ENCODE results near the gene SPOCK1.
"Not testable (repeated sequence)": the region's sequence is repeated elsewhere in the genome, so short reads cannot be mapped to it uniquely, and the experiment has no call there.

SPOCK1 gene

DNA sequence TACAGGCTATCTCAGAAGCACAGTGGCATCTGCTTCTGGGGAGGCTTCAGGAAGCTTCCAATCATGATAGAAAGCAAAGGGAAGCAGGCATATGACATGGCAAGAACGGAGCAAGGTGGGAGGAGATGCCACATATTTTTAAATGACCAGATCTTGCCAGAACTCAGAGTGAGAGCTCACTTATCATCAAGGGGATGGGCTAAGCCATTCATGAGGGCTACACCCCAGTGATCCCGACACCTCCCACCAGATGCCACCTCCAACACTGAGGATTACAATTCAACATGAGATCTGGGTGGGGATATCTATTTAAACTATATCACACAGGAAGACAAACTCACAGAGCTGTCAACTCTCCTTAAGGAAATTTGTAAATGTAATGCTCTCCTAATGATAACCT is 258.8 kb downstream of the SPOCK1 start:
- no peaks in the 10 kb centered on the region for H3K36me3 ChIP-seq (replicated peaks)
- no peak overlapping the region for H3K27ac ChIP-seq
- H3K4me3 ChIP-seq (ENCODE audit: low read depth, low read length): no peak overlapping the region
- no peaks in the 10 kb centered on the region for H3K27me3 ChIP-seq (replicated peaks)
- in situ Hi-C loops (cut with HindIII; ENCODE audit: low pct_ligation_motif_present, low sequenced_read_pairs): no loop called here
- TF ChIP-seq, protein P1, sequence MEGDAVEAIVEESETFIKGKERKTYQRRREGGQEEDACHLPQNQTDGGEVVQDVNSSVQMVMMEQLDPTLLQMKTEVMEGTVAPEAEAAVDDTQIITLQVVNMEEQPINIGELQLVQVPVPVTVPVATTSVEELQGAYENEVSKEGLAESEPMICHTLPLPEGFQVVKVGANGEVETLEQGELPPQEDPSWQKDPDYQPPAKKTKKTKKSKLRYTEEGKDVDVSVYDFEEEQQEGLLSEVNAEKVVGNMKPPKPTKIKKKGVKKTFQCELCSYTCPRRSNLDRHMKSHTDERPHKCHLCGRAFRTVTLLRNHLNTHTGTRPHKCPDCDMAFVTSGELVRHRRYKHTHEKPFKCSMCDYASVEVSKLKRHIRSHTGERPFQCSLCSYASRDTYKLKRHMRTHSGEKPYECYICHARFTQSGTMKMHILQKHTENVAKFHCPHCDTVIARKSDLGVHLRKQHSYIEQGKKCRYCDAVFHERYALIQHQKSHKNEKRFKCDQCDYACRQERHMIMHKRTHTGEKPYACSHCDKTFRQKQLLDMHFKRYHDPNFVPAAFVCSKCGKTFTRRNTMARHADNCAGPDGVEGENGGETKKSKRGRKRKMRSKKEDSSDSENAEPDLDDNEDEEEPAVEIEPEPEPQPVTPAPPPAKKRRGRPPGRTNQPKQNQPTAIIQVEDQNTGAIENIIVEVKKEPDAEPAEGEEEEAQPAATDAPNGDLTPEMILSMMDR (IDR thresholded peaks at IDR 0.05; ENCODE audit: low read depth, low read length, missing control alignments): no peak
- DNase-seq: no peak

DNA sequence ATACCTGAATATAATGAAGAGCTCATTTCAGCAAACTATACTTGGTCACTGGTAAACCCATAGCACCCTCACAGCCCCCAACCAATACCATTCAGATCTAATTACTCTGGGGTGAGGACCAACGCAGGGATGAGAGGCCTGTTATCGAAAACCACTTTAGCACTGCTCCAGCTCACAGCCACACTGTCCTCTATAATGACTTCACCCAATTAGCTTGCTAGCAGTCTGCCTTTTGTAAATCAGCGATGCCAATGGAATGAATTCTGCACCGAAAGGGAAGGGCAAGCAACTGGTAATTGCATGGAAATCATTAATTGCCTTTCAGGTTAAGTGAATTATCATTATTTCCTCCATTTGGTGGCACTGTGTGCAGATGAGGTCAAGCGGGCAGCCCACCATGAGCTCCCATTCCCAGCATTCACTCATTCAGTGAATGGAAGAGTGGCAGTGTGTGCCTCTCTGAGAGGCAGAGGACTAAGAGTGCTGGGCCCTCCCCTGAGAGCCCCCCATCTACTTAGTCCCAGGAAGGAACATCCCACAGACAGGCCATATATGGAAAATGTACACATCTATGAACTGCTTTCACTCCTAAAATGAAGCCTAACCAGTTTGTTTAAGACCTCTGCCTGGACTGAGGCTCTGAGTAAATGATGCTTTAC is 262.1 kb downstream of the SPOCK1 start:
- Histone ChIP-seq H3K27me3 (replicated peaks) (no peaks in the 10 kb centered on the region), H3K4me3 (ENCODE audit: low read depth, low read length) (no peak overlapping the region), H3K36me3 (replicated peaks) (no peaks in the 10 kb centered on the region), H3K27ac (no peak overlapping the region)
- TF ChIP-seq, protein P1 (IDR thresholded peaks at IDR 0.05; ENCODE audit: low read depth, low read length, missing control alignments): no peak
- in situ Hi-C loops (cut with HindIII; ENCODE audit: low pct_ligation_motif_present, low sequenced_read_pairs): no loop called here
- DNase-seq: no peak

DNA sequence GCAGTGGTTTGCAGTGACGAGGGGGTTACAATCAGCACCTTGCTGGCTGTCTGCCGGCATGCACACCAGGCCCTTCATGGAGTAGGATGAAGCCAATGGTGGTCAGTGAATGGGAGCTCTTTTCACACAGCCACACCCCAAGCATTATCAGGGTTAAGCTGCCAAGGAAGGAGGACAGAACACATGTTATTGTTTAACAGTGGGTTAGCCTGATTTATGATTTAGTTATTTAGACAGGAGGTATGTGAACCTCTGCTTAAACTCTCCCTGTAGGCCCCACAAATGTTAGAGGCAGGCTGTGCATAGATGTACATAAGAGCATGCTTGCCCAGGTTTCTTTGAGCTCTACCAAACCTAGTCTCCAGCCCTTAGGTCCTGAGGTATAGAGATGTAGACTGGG is 262.9 kb downstream of the SPOCK1 start:
- Histone ChIP-seq H3K4me3 (ENCODE audit: low read depth, low read length) (no peak overlapping the region), H3K27me3 (replicated peaks) (no peaks in the 10 kb centered on the region), H3K27ac (no peak overlapping the region), H3K36me3 (replicated peaks) (no peaks in the 10 kb centered on the region)
- no peak for DNase-seq
- in situ Hi-C loops (cut with HindIII; ENCODE audit: low pct_ligation_motif_present, low sequenced_read_pairs): no loop called here
- TF ChIP-seq, protein P1 (IDR thresholded peaks at IDR 0.05; ENCODE audit: low read depth, low read length, missing control alignments): no peak

DNA sequence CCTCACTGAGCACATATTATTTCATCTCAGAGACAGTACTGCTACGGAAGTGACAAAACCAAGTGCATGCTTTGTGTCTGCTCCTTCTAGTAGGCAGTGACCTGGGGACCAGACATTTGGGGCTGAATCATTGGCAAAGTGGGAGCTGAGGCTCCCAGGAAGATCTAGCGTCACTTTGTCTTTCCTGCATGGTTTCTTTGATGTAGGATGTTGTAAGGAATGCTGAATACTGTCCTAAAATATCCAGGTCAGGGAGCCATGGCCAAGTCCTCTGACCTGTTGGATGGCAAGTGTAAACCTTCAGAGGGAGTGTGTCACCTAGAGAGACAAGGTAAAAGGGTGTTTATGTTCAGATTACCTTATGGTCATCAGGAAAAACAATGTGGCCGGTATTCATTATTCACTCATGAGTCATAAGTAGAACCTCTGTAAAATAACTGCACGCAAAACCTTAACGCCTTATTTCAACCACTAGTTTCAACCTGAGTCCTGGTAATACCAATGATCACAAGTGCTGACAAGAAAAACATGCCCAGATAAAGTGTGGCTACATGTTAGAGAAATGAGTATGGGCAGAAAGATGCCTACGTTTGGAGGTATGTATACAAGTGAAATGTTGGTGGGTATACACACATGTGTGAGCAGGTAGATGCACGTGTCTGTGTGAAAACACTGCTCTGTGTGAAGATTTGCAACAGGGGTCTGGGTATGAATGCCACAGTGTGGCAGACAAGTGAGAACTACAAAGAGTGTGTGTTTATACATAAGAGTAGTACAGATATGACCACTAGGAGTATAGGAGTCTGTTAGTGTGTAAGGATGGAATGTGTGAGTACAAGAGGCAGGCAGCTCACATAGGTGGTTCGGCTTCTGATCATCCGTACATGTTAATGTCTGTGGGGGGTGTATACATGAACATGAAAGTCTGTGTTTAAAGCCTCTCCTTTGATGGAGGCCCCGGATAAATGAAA is 263.9 kb downstream of the SPOCK1 start:
- TF ChIP-seq, protein P1 (IDR thresholded peaks at IDR 0.05; ENCODE audit: low read depth, low read length, missing control alignments): no peak
- Histone ChIP-seq H3K4me3 (ENCODE audit: low read depth, low read length) (no peak overlapping the region), H3K36me3 (replicated peaks) (no peaks in the 10 kb centered on the region), H3K27ac (no peak overlapping the region), H3K27me3 (replicated peaks) (no peaks in the 10 kb centered on the region)
- in situ Hi-C loops (cut with HindIII; ENCODE audit: low pct_ligation_motif_present, low sequenced_read_pairs): no loop called here
- no peak for DNase-seq

DNA sequence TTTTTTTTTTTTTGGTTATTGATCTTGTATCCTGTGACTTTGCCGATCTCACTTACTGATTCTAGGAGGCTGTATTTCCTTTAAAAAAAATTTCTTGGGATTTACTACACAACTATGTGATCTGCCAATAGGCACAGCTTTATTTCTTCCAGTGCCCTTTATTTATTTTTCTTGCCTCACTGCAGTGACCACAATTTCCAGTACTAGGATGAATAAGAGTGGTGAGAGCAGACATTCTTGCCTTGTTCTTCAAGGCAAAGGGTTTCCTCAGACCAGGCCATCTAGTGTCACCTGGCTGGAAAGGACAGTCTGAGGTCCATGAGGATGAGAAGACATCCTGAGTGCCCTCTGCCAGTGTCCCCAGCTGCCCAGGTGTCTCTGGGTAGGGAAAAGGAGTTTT is 265.4 kb downstream of the SPOCK1 start:
- Histone ChIP-seq H3K36me3 (replicated peaks) (no peaks in the 10 kb centered on the region), H3K4me3 (ENCODE audit: low read depth, low read length) (no peak overlapping the region), H3K27ac (no peak overlapping the region), H3K27me3 (replicated peaks) (no peaks in the 10 kb centered on the region)
- DNase-seq: no peak
- TF ChIP-seq, protein P1 (IDR thresholded peaks at IDR 0.05; ENCODE audit: low read depth, low read length, missing control alignments): no peak
- in situ Hi-C loops (cut with HindIII; ENCODE audit: low pct_ligation_motif_present, low sequenced_read_pairs): no loop called here

DNA sequence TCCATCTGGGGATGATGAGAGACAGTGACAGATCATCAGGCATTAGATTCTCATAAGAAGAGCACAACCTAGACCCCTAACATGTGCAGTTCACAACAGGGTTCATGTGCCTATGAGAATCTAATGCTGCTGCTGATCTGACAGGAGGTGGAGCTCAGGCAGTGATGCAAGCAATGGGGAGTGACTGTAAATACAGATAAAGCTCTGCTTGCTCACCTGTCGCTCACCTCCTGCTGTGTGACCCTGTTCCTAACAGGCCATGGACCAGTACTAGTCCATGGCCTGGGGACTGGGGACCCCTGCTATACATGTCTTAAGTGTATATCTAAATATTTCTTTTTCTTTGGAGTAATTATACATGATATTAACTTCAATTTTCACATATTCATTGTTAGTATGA is 265.8 kb downstream of the SPOCK1 start:
- H3K27ac ChIP-seq; DNase-seq; H3K27me3 ChIP-seq (replicated peaks); in situ Hi-C loops (cut with HindIII; ENCODE audit: low pct_ligation_motif_present, low sequenced_read_pairs); H3K4me3 ChIP-seq (ENCODE audit: low read depth, low read length); H3K36me3 ChIP-seq (replicated peaks): not testable (repeated sequence)
